ENCODE results near the gene PLOD3. TPM values are rescaled to one million over a fixed set of nuclear protein-coding genes. Genes with fewer than 3 reads are reported as not detected.

The PLOD3 gene
- total RNA-seq, 1 experiment from 2014 or later, result 83.7 TPM

GRCh38 chr7:101239191-101239950 lies 22.0 kb upstream of the PLOD3 start:
- Histone ChIP-seq H3K4me1 (ENCODE audit: control insufficient read depth in 1 of 2, insufficient read depth in 2 of 2, low read length in 2 of 2) (peaks cover 7 to 10% of the 10 kb centered on the region in 2 experiments), H3K9me3 (ENCODE audit: control insufficient read depth in 1 of 2, insufficient read depth in 1 of 2, low read depth in 1 of 2, low read length in 2 of 2) (no peaks in the 10 kb centered on the region), H3K36me3 (ENCODE audit: control insufficient read depth in 1 of 2, insufficient read depth in 2 of 2, low read length in 2 of 2) (peaks cover 5 to 9% of the 10 kb centered on the region in 2 experiments; a peak in 1 of 4 replicates), H3K9me2 (ENCODE audit: insufficient read depth) (no peaks in the 10 kb centered on the region), H3K27ac (ENCODE audit: low read depth, low read length) (no peak overlapping the region), H3K9ac (ENCODE audit: low read length) (no peak overlapping the region), H3K4me3 (replicated peaks in 1 of 2; ENCODE audit: low read depth in 1 of 2, low read length in 2 of 2) (no peak overlapping the region), H3K4me2 (ENCODE audit: low read length) (no peak overlapping the region), H2AFZ (ENCODE audit: low read depth, low read length, poor library complexity, severe bottlenecking) (no peak overlapping the region), H3K79me2 (ENCODE audit: insufficient read depth, low read length) (peaks cover 27% of the 10 kb centered on the region), H3K27me3 (ENCODE audit: insufficient read depth, low read length) (no peaks in the 10 kb centered on the region), H4K20me1 (ENCODE audit: insufficient read depth) (no peaks in the 10 kb centered on the region)
- ChIA-PET POLR2A (no interaction called here), RAD21 (ENCODE audit: low non-redundant PET in 1 of 2, low total read pairs in 2 of 2, uncharacterized antibody in 2 of 2, unreplicated experiment in 2 of 2) (no interaction called here), CTCF (no interaction called here)
- no peak for DNase-seq (ENCODE audit: low read depth, low spot score)
- no peak for ATAC-seq
- TF ChIP-seq ZBTB33 (IDR thresholded peaks at IDR 0.05; ENCODE audit: extremely low read depth, insufficient replicate concordance, low read length) (no peak), ZFX (IDR thresholded peaks at IDR 0.05) (no peak), SIN3A (IDR thresholded peaks at IDR 0.05; ENCODE audit: low read depth) (no peak), MAX (IDR thresholded peaks at IDR 0.05) (no peak), EZH2 (IDR thresholded peaks at IDR 0.05) (no peak), JUND (IDR thresholded peaks at IDR 0.05) (no peak), POLR2AphosphoS5 (IDR thresholded peaks at IDR 0.05; ENCODE audit: low read depth, low read length) (no peak), ATF3 (IDR thresholded peaks at IDR 0.05) (no peak), EGR1 (IDR thresholded peaks at IDR 0.05; ENCODE audit: low read depth) (no peak)
- BruUV-seq (replicated peaks), result no TSS peak
- intact Hi-C loops (cut with micrococcal nuclease), result no loop called here

Measured in HCT116 (cell line).